WTC11 (cell line): ENCODE results near the gene AZIN2. TPM values are rescaled to one million over a fixed set of nuclear protein-coding genes. Genes with fewer than 3 reads are reported as not detected.

Experiments
- ATAC-seq: fragments of 200-7000 bp; cut with Tn5 transposase; 2 replicates; pipeline ENCODE4 v1.10.0; 2021; ENCODE audit warnings: mild to moderate bottlenecking, moderate library complexity
- CTCF ChIA-PET: fragments of 300-600 bp; sonication (Branson Sonifier 250); formaldehyde crosslinking; loops from one replicate; lab custom pipeline; 2021; ENCODE audit warnings: antibody characterized with exemption; lab: Charles Lee
- POLR2A ChIA-PET: fragments of 350-600 bp; sonication (Branson Sonifier 250); formaldehyde crosslinking; loops from one replicate; lab custom pipeline; 2021; ENCODE audit warnings: antibody characterized with exemption; lab: Charles Lee
- DNase-seq: peaks from one replicate; pipeline ENCODE4 v3.0.0; 2021; ENCODE audit warnings: low spot score
- H3K27ac Mint-ChIP-seq: 2 replicates; pipeline ENCODE4 v1.8.0; 2021; ENCODE audit warnings: mixed read lengths
- H3K27me3 Mint-ChIP-seq: 2 replicates; pipeline ENCODE4 v1.8.0; 2021; ENCODE audit warnings: low read depth, mild to moderate bottlenecking, moderate library complexity, mixed read lengths
- H3K36me3 Mint-ChIP-seq: 2 replicates; pipeline ENCODE4 v1.8.0; 2021; ENCODE audit warnings: mixed read lengths
- H3K4me1 Mint-ChIP-seq: 2 replicates; pipeline ENCODE4 v1.8.0; 2022; ENCODE audit warnings: mixed read lengths
- H3K4me3 Mint-ChIP-seq: 2 replicates; pipeline ENCODE4 v1.8.0; 2021; ENCODE audit warnings: mild to moderate bottlenecking, moderate library complexity, mixed read lengths
- H3K9me3 Mint-ChIP-seq: 2 replicates; pipeline ENCODE4 v1.8.0; 2021; ENCODE audit warnings: mixed read lengths
- CREM ChIP-seq: sonication (generic); formaldehyde crosslinking; IDR thresholded peaks from 2 replicates; pipeline ENCODE4 v1.8.1; 2022; ENCODE audit warnings: mild to moderate bottlenecking, missing genetic modification reagents, moderate library complexity
- FOXJ3 ChIP-seq: sonication (generic); formaldehyde crosslinking; IDR thresholded peaks from 2 replicates; pipeline ENCODE4 v1.9.0; 2021; ENCODE audit warnings: missing genetic modification reagents, mild to moderate bottlenecking, borderline replicate concordance
- MXD4 ChIP-seq: fragments of 250-450 bp; sonication (Bioruptor Pico); IDR thresholded peaks from 2 replicates; pipeline ENCODE4 v1.8.0; 2021; ENCODE audit warnings: mild to moderate bottlenecking, moderate library complexity, borderline replicate concordance
- NFE2L1 ChIP-seq: sonication (generic); formaldehyde crosslinking; IDR thresholded peaks from 2 replicates; pipeline ENCODE4 v1.8.1; 2023; ENCODE audit warnings: missing genetic modification reagents
- NR2C2 ChIP-seq: sonication (generic); formaldehyde crosslinking; IDR thresholded peaks from 2 replicates; pipeline ENCODE4 v1.8.0; 2022; ENCODE audit warnings: mild to moderate bottlenecking, missing genetic modification reagents
- OVOL2 ChIP-seq: fragments of 250-450 bp; sonication (Bioruptor Pico); IDR thresholded peaks from 2 replicates; pipeline ENCODE4 v1.9.0; 2021; ENCODE audit warnings: mild to moderate bottlenecking, borderline replicate concordance
- SOX15 ChIP-seq: fragments of 250-450 bp; sonication (Bioruptor Pico); IDR thresholded peaks from 2 replicates; pipeline ENCODE4 v1.9.0; 2021; ENCODE audit warnings: mild to moderate bottlenecking
- ZNF121 ChIP-seq: sonication (generic); formaldehyde crosslinking; IDR thresholded peaks from 2 replicates; pipeline ENCODE4 v1.8.0; 2023; ENCODE audit warnings: missing genetic modification reagents
- ZNF232 ChIP-seq: sonication (generic); formaldehyde crosslinking; IDR thresholded peaks from 2 replicates; pipeline ENCODE4 v1.8.0; 2022; ENCODE audit warnings: mild to moderate bottlenecking, missing genetic modification reagents
- ZNF263 ChIP-seq: sonication (generic); formaldehyde crosslinking; IDR thresholded peaks from 2 replicates; pipeline ENCODE4 v1.8.1; 2022; ENCODE audit warnings: low read depth, mild to moderate bottlenecking, moderate library complexity, missing genetic modification reagents
- ZNF396 ChIP-seq: fragments of 250-450 bp; sonication (Bioruptor Pico); IDR thresholded peaks from 2 replicates; pipeline ENCODE4 v1.8.0; 2021; ENCODE audit warnings: mild to moderate bottlenecking, moderate library complexity, borderline replicate concordance
- total RNA-seq: library from RNA; stranded (reverse); gene quantifications from 3 replicates; pipeline ENCODE4 v1.2.3, GENCODE V29; 2021
- TF ChIP-seq, protein P1 (sequence below): sonication (generic); formaldehyde crosslinking; IDR thresholded peaks from 2 replicates; pipeline ENCODE4 v1.8.1; 2023; ENCODE audit warnings: mild to moderate bottlenecking, missing genetic modification reagents
- TF ChIP-seq, protein P2 (sequence below): sonication (generic); formaldehyde crosslinking; IDR thresholded peaks from 2 replicates; pipeline ENCODE4 v1.8.1; 2022; ENCODE audit warnings: low read depth, mild to moderate bottlenecking, moderate library complexity, missing genetic modification reagents, borderline replicate concordance
- TF ChIP-seq, protein P3 (sequence below): sonication (generic); formaldehyde crosslinking; IDR thresholded peaks from 2 replicates; pipeline ENCODE4 v1.8.0; 2022; ENCODE audit warnings: missing genetic modification reagents
- TF ChIP-seq, protein P4 (sequence below): sonication (generic); formaldehyde crosslinking; IDR thresholded peaks from 2 replicates; pipeline ENCODE4 v1.8.1; 2023; ENCODE audit warnings: mild to moderate bottlenecking, missing genetic modification reagents, borderline replicate concordance
- TF ChIP-seq, protein P5 (sequence below): fragments of 250-450 bp; sonication (Bioruptor Pico); IDR thresholded peaks from 2 replicates; pipeline ENCODE4 v1.9.0; 2021; ENCODE audit warnings: mild to moderate bottlenecking
- TF ChIP-seq, protein P6 (sequence below): sonication (generic); formaldehyde crosslinking; IDR thresholded peaks from 2 replicates; pipeline ENCODE4 v1.8.1; 2023; ENCODE audit warnings: mild to moderate bottlenecking, missing genetic modification reagents

AZIN2 gene
- total RNA-seq, 1 experiment from 2014 or later, result 1.7 TPM

DNA sequence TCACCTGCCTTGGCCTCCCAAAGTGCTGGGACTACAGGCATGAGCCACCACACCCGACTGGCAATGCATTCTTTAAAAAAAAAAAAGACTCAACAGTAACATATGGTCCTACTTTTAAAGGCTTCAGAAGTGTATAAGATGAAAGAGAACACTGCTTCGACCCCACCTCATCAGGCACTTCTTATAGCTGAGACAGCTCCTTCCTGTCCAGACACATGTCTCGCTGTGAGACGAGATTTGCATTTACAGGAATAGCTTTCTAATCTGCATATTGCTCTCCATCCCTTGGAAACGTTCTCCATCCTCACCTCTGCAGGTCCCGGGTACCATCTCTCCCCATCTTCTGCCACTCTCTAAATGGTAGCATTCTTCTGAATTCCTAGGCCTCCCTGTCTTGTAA lies 6.7 kb downstream of the AZIN2 start (continued):
- TF ChIP-seq, protein P1, sequence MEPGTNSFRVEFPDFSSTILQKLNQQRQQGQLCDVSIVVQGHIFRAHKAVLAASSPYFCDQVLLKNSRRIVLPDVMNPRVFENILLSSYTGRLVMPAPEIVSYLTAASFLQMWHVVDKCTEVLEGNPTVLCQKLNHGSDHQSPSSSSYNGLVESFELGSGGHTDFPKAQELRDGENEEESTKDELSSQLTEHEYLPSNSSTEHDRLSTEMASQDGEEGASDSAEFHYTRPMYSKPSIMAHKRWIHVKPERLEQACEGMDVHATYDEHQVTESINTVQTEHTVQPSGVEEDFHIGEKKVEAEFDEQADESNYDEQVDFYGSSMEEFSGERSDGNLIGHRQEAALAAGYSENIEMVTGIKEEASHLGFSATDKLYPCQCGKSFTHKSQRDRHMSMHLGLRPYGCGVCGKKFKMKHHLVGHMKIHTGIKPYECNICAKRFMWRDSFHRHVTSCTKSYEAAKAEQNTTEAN (CRISPR knock-in tag), result no peak
- TF ChIP-seq, protein P2, sequence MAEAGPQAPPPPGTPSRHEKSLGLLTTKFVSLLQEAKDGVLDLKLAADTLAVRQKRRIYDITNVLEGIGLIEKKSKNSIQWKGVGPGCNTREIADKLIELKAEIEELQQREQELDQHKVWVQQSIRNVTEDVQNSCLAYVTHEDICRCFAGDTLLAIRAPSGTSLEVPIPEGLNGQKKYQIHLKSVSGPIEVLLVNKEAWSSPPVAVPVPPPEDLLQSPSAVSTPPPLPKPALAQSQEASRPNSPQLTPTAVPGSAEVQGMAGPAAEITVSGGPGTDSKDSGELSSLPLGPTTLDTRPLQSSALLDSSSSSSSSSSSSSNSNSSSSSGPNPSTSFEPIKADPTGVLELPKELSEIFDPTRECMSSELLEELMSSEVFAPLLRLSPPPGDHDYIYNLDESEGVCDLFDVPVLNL (CRISPR knock-in tag), result no peak
- no peak for TF ChIP-seq ZNF121 (CRISPR knock-in tag)

DNA sequence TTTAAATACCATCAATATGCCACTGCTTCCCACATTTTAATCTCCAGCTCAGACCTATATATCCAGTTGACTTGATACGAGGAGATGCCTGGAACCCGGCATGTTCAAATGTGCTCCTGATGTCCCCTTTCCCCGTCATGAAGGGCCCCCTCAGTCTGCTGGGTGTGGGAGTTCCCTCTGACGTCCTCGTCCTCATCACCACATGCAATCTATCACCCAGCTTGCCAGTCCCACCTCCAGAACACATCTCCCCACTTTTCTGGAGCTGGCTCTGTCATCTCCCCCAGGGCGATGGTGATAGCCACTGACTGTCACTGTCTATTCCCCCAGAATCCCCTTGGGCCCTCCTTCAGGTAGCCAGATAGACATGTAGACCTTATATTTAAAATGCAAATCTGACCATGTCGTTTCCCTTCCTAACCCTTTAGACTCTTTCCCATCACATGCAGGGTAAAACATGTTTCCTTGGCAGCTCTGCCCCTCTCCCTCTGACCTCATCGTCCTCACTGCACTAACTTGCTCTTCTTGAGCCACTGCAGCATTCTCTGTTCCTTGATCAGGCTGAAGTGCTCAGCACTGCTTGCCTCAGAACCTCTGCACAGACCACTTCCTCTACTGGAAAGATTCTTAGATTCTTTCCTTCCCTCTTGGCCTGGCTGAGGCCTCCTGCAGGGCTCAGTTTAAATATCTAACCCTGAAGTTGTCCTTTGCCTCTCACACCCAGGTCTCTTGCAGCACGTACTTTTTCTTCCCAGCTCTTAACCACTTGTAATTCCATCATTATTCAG lies 7.4 kb downstream of the AZIN2 start:
- Mint-ChIP-seq H3K4me1 (peaks cover 15% of the 10 kb centered on the region), H3K9me3 (no peaks in the 10 kb centered on the region), H3K36me3 (no peaks in the 10 kb centered on the region), H3K4me3 (no peak overlapping the region), H3K27me3 (peaks cover 40% of the 10 kb centered on the region), H3K27ac (no peak overlapping the region)
- ATAC-seq (no peak), DNase-seq (no peak)
- ChIA-PET CTCF (interaction anchor here (0.9 to 1.7 kb wide), 5 partner anchors 8 to 212 kb away, joined by 3 to 6 read pairs (median 3); no protein-coding TSS in a partner anchor), POLR2A (no interaction called here)
- no peak for TF ChIP-seq OVOL2
- no peak for TF ChIP-seq ZNF263 (CRISPR knock-in tag)
- TF ChIP-seq, protein P3, sequence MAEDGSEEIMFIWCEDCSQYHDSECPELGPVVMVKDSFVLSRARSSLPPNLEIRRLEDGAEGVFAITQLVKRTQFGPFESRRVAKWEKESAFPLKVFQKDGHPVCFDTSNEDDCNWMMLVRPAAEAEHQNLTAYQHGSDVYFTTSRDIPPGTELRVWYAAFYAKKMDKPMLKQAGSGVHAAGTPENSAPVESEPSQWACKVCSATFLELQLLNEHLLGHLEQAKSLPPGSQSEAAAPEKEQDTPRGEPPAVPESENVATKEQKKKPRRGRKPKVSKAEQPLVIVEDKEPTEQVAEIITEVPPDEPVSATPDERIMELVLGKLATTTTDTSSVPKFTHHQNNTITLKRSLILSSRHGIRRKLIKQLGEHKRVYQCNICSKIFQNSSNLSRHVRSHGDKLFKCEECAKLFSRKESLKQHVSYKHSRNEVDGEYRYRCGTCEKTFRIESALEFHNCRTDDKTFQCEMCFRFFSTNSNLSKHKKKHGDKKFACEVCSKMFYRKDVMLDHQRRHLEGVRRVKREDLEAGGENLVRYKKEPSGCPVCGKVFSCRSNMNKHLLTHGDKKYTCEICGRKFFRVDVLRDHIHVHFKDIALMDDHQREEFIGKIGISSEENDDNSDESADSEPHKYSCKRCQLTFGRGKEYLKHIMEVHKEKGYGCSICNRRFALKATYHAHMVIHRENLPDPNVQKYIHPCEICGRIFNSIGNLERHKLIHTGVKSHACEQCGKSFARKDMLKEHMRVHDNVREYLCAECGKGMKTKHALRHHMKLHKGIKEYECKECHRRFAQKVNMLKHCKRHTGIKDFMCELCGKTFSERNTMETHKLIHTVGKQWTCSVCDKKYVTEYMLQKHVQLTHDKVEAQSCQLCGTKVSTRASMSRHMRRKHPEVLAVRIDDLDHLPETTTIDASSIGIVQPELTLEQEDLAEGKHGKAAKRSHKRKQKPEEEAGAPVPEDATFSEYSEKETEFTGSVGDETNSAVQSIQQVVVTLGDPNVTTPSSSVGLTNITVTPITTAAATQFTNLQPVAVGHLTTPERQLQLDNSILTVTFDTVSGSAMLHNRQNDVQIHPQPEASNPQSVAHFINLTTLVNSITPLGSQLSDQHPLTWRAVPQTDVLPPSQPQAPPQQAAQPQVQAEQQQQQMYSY (CRISPR knock-in tag), result no peak
- no peak for TF ChIP-seq ZNF396 (CRISPR knock-in tag)
- no peak for TF ChIP-seq NFE2L1 (CRISPR knock-in tag)
- TF ChIP-seq, protein P4, sequence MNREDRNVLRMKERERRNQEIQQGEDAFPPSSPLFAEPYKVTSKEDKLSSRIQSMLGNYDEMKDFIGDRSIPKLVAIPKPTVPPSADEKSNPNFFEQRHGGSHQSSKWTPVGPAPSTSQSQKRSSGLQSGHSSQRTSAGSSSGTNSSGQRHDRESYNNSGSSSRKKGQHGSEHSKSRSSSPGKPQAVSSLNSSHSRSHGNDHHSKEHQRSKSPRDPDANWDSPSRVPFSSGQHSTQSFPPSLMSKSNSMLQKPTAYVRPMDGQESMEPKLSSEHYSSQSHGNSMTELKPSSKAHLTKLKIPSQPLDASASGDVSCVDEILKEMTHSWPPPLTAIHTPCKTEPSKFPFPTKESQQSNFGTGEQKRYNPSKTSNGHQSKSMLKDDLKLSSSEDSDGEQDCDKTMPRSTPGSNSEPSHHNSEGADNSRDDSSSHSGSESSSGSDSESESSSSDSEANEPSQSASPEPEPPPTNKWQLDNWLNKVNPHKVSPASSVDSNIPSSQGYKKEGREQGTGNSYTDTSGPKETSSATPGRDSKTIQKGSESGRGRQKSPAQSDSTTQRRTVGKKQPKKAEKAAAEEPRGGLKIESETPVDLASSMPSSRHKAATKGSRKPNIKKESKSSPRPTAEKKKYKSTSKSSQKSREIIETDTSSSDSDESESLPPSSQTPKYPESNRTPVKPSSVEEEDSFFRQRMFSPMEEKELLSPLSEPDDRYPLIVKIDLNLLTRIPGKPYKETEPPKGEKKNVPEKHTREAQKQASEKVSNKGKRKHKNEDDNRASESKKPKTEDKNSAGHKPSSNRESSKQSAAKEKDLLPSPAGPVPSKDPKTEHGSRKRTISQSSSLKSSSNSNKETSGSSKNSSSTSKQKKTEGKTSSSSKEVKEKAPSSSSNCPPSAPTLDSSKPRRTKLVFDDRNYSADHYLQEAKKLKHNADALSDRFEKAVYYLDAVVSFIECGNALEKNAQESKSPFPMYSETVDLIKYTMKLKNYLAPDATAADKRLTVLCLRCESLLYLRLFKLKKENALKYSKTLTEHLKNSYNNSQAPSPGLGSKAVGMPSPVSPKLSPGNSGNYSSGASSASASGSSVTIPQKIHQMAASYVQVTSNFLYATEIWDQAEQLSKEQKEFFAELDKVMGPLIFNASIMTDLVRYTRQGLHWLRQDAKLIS, result no peak
- TF ChIP-seq ZNF232 (CRISPR knock-in tag), result no peak
- TF ChIP-seq CREM (CRISPR knock-in tag), result no peak
- no peak for TF ChIP-seq MXD4
- TF ChIP-seq NR2C2 (CRISPR knock-in tag), result no peak
- TF ChIP-seq, protein P5, sequence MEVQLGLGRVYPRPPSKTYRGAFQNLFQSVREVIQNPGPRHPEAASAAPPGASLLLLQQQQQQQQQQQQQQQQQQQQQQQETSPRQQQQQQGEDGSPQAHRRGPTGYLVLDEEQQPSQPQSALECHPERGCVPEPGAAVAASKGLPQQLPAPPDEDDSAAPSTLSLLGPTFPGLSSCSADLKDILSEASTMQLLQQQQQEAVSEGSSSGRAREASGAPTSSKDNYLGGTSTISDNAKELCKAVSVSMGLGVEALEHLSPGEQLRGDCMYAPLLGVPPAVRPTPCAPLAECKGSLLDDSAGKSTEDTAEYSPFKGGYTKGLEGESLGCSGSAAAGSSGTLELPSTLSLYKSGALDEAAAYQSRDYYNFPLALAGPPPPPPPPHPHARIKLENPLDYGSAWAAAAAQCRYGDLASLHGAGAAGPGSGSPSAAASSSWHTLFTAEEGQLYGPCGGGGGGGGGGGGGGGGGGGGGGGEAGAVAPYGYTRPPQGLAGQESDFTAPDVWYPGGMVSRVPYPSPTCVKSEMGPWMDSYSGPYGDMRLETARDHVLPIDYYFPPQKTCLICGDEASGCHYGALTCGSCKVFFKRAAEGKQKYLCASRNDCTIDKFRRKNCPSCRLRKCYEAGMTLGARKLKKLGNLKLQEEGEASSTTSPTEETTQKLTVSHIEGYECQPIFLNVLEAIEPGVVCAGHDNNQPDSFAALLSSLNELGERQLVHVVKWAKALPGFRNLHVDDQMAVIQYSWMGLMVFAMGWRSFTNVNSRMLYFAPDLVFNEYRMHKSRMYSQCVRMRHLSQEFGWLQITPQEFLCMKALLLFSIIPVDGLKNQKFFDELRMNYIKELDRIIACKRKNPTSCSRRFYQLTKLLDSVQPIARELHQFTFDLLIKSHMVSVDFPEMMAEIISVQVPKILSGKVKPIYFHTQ, result no peak
- no peak for TF ChIP-seq FOXJ3
- TF ChIP-seq, protein P6, sequence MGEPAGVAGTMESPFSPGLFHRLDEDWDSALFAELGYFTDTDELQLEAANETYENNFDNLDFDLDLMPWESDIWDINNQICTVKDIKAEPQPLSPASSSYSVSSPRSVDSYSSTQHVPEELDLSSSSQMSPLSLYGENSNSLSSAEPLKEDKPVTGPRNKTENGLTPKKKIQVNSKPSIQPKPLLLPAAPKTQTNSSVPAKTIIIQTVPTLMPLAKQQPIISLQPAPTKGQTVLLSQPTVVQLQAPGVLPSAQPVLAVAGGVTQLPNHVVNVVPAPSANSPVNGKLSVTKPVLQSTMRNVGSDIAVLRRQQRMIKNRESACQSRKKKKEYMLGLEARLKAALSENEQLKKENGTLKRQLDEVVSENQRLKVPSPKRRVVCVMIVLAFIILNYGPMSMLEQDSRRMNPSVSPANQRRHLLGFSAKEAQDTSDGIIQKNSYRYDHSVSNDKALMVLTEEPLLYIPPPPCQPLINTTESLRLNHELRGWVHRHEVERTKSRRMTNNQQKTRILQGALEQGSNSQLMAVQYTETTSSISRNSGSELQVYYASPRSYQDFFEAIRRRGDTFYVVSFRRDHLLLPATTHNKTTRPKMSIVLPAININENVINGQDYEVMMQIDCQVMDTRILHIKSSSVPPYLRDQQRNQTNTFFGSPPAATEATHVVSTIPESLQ (CRISPR knock-in tag), result no peak
- TF ChIP-seq SOX15, result no peak
- TF ChIP-seq, all 79 proteins: peak for 0
